ENCODE data around the gene HIVEP3.

Gene HIVEP3

GRCh38 chr1:41515778-41516167, 402.9 kb downstream of the HIVEP3 start:
- no peak for DNase-seq (ENCODE audit: low spot score)

GRCh38 chr1:41515131-41515678, 403.5 kb downstream of the HIVEP3 start:
- DNase-seq (ENCODE audit: low spot score) = peak; percentile 94

- DNase-seq (ENCODE audit: low spot score) = no peak
These were observed 404.3 kb downstream of the HIVEP3 start for GRCh38 chr1:41514381-41514780.

- no peak for DNase-seq (ENCODE audit: low spot score)
These were observed 405.4 kb downstream of the HIVEP3 start for GRCh38 chr1:41513383-41513735.

GRCh38 chr1:41512701-41513382, 405.9 kb downstream of the HIVEP3 start:
- DNase-seq (ENCODE audit: low spot score) = no peak

GRCh38 chr1:41511239-41511540, 407.5 kb downstream of the HIVEP3 start:
- no peak for DNase-seq (ENCODE audit: low spot score)

- no peak for DNase-seq (ENCODE audit: low spot score)
These were observed 408.0 kb downstream of the HIVEP3 start for GRCh38 chr1:41510531-41511238.

- no peak for DNase-seq (ENCODE audit: low spot score)
These were observed 409.5 kb downstream of the HIVEP3 start for GRCh38 chr1:41509270-41509671.

- DNase-seq (ENCODE audit: low spot score) = no peak
These were observed 410.4 kb downstream of the HIVEP3 start for GRCh38 chr1:41508290-41508689.

- no peak for DNase-seq (ENCODE audit: low spot score)
These were observed 410.9 kb downstream of the HIVEP3 start for GRCh38 chr1:41507836-41508235.

- DNase-seq (ENCODE audit: low spot score) = no peak
These were observed 411.5 kb downstream of the HIVEP3 start for GRCh38 chr1:41507110-41507720.

- DNase-seq (ENCODE audit: low spot score) = no peak
These were observed 414.3 kb downstream of the HIVEP3 start for GRCh38 chr1:41504114-41505035.

- no peak for DNase-seq (ENCODE audit: low spot score)
These were observed 415.1 kb downstream of the HIVEP3 start for GRCh38 chr1:41503538-41504113.

- DNase-seq (ENCODE audit: low spot score) = no peak
These were observed 415.8 kb downstream of the HIVEP3 start for GRCh38 chr1:41502912-41503311.

GRCh38 chr1:41501581-41501980, 417.1 kb downstream of the HIVEP3 start:
- DNase-seq (ENCODE audit: low spot score) = no peak

- no peak for DNase-seq (ENCODE audit: low spot score)
These were observed 417.8 kb downstream of the HIVEP3 start for GRCh38 chr1:41500781-41501518.

GRCh38 chr1:41500378-41500777, 418.3 kb downstream of the HIVEP3 start:
- DNase-seq (ENCODE audit: low spot score) = no peak

GRCh38 chr1:41499591-41499990, 419.1 kb downstream of the HIVEP3 start:
- DNase-seq (ENCODE audit: low spot score) = no peak

- no peak for DNase-seq (ENCODE audit: low spot score)
These were observed 419.9 kb downstream of the HIVEP3 start for GRCh38 chr1:41498804-41499203.

GRCh38 chr1:41498391-41498790, 420.3 kb downstream of the HIVEP3 start:
- no peak for DNase-seq (ENCODE audit: low spot score)

GRCh38 chr1:41497461-41498030, 421.2 kb downstream of the HIVEP3 start:
- DNase-seq (ENCODE audit: low spot score) = no peak

Data from globus pallidus (tissue), 1 donor.